ENCODE measurements around the gene MBNL2. TPM values are rescaled to one million over a fixed set of nuclear protein-coding genes. Genes with fewer than 3 reads are reported as not detected.

MBNL2 gene
- total and polyA plus RNA-seq, 2 of the 4 experiments (the other 2 are of a cell fraction) = 26.9 to 103 TPM

- dilution Hi-C loops (cut with HindIII; ENCODE audit: low sequenced_read_pairs, unreplicated experiment) = no loop called here
- TF ChIP-seq CEBPB (IDR thresholded peaks at IDR 0.05; ENCODE audit: low read depth, low read length) (peak; percentile 39; the same call in 1 of the 2 replicates), POLR2A (IDR thresholded peaks at IDR 0.05; ENCODE audit: low read depth, low read length) (no peak)
- CTCF ChIA-PET = interaction anchor here (1.0 kb wide), 1 partner anchor 359 kb away, joined by 3 read pairs; no protein-coding TSS in a partner anchor
- Histone ChIP-seq H4K91ac (ENCODE audit: insufficient read depth, low read depth, low read length) (no peak overlapping the region), H2BK120ac (ENCODE audit: low read depth, low read length) (no peak overlapping the region), H3K9me3 (ENCODE audit: control insufficient read depth, insufficient read depth, low read length) (no peaks in the 10 kb centered on the region), H3K36me3 (ENCODE audit: control insufficient read depth, insufficient read depth, low read length) (0 out of 2 replicates have a peak, but pooled peaks cover 2% of the 10 kb centered on the region), H3K4me3 (ENCODE audit: insufficient read depth, low read depth, low read length) (no peak overlapping the region), H3K9ac (ENCODE audit: low read depth, low read length) (no peak overlapping the region), H4K8ac (ENCODE audit: low read depth in 2 of 2, low read length in 2 of 2) (no peak overlapping the region; a peak in 1 of 4 replicates), H2AK9ac (replicated peaks; ENCODE audit: low read depth, low read length, poor library complexity) (no peak overlapping the region), H3K23ac (ENCODE audit: low read depth, low read length) (no peak overlapping the region), H4K5ac (ENCODE audit: low read depth, low read length) (no peak overlapping the region), H3K9me1 (ENCODE audit: insufficient read depth, low read length) (peaks cover 8% of the 10 kb centered on the region; the same call in 1 of the 2 replicates), H3K79me1 (ENCODE audit: low read depth in 1 of 2, low read length in 2 of 2) (peaks cover 28 to 40% of the 10 kb centered on the region in 2 experiments), H3K4ac (ENCODE audit: low read depth, low read length) (no peak overlapping the region), H3K27ac (ENCODE audit: insufficient read depth, low read length) (no peak overlapping the region), H3K27me3 (ENCODE audit: control insufficient read depth, insufficient read depth, low read length) (no peaks in the 10 kb centered on the region), H3K14ac (replicated peaks; ENCODE audit: low read depth, low read length) (no peak overlapping the region), H2BK15ac (ENCODE audit: low read depth, low read length) (no peak overlapping the region), H2AK5ac (ENCODE audit: low read depth, low read length) (no peak overlapping the region), H3K18ac (ENCODE audit: low read depth, low read length) (no peak overlapping the region), H3K4me1 (ENCODE audit: control insufficient read depth, insufficient read depth, low read length) (peaks cover 2% of the 10 kb centered on the region; the same call in 1 of the 2 replicates), H4K20me1 (ENCODE audit: insufficient read depth, low read length) (peaks cover 11% of the 10 kb centered on the region), H3K4me2 (ENCODE audit: low read depth, low read length) (no peak overlapping the region), H2BK20ac (ENCODE audit: low read depth, low read length) (no peak overlapping the region), H3K56ac (ENCODE audit: extremely low read depth, insufficient read depth, low read length) (no peak overlapping the region), H2BK5ac (ENCODE audit: low read depth, low read length, poor library complexity, severe bottlenecking) (no peak overlapping the region), H2AFZ (replicated peaks; ENCODE audit: low read length, poor library complexity) (no peak overlapping the region)
- intact Hi-C loops (cut with micrococcal nuclease) = no loop called here
- in situ Hi-C loops (cut with MboI; ENCODE audit: low sequenced_read_pairs) = no loop called here
- no CpG with 5 or more reads among the region's 2 CpGs for WGBS, 2 experiments (ENCODE audit: extremely low coverage in 2 of 2, insufficient read length in 1 of 2)
- DNase-seq (peak; percentile 44), ATAC-seq (ENCODE audit: low read depth) (peak; percentile 45)
- no TSS peak for BruUV-seq (replicated peaks)
- POLR2A ChIA-PET (ENCODE audit: unreplicated experiment) = no interaction called here
Measured at GRCh38 chr13:97440598-97441170, 218.6 kb downstream of the MBNL2 start.

All from IMR-90 (cell line).